ENCODE results near the gene HSP90AB1.

GRCh38 chr6:44201200-44201599 lies 45.7 kb upstream of the HSP90AB1 start:
- TF ChIP-seq POLR2A (IDR thresholded peaks at IDR 0.05) (no peak), EP300 (IDR thresholded peaks at IDR 0.05) (no peak), POLR2AphosphoS5 (IDR thresholded peaks at IDR 0.05) (no peak)
- TF ChIP-seq, protein P1, sequence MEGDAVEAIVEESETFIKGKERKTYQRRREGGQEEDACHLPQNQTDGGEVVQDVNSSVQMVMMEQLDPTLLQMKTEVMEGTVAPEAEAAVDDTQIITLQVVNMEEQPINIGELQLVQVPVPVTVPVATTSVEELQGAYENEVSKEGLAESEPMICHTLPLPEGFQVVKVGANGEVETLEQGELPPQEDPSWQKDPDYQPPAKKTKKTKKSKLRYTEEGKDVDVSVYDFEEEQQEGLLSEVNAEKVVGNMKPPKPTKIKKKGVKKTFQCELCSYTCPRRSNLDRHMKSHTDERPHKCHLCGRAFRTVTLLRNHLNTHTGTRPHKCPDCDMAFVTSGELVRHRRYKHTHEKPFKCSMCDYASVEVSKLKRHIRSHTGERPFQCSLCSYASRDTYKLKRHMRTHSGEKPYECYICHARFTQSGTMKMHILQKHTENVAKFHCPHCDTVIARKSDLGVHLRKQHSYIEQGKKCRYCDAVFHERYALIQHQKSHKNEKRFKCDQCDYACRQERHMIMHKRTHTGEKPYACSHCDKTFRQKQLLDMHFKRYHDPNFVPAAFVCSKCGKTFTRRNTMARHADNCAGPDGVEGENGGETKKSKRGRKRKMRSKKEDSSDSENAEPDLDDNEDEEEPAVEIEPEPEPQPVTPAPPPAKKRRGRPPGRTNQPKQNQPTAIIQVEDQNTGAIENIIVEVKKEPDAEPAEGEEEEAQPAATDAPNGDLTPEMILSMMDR (IDR thresholded peaks at IDR 0.05) = no peak
